Lower leg skin (tissue), 4 donors: ENCODE data around the gene DOK5. TPM values are rescaled to one million over a fixed set of nuclear protein-coding genes. Genes with fewer than 3 reads are reported as not detected.
A peak's percentile ranks its signal among the peaks of the same experiment; 100 is the strongest.

ENCODE experiments used
- DNase-seq, 2 donors: peaks; one replicate each; pipeline ENCODE4 v3.0.0-alpha.2; 2019; ENCODE audit warnings: low spot score in 2 of 2
- H3K4me3 ChIP-seq: fragments of 200-600 bp; sonication (generic); 2 replicates; pipeline ENCODE4 v1.5.1; 2017; ENCODE audit warnings: mild to moderate bottlenecking, low read depth; ENCODE audit not compliant: poor library complexity, severe bottlenecking
- CTCF ChIP-seq, 3 donors: fragments of 450-650 bp; IDR thresholded peaks; one replicate each; pipeline ENCODE4 v1.5.1; 2016; ENCODE audit warnings: antibody characterized with exemption in 3 of 3, mild to moderate bottlenecking in 3 of 3, moderate library complexity in 2 of 3
- POLR2A ChIP-seq, 2 donors: fragments of 450-650 bp; IDR thresholded peaks; one replicate each; pipeline ENCODE4 v1.6.1; 2016 to 2017; ENCODE audit warnings: antibody characterized with exemption in 2 of 2, mild to moderate bottlenecking in 1 of 2, moderate library complexity in 1 of 2
- WGBS, 2 donors: methylation state at CpG; one replicate each; pipeline ENCODE4 v1.1.5; 2018; 5-methylcytosine and 5-hydroxymethylcytosine counted together
- intact Hi-C: fragments of 100-400 bp; cut with DNase I; formaldehyde crosslinking; loops from one replicate; pipeline ENCODE4 v1.15.0; 2023; ENCODE audit warnings: low total_unique reads
- total RNA-seq, 4 donors: library from RNA; depleted of rRNA; stranded (reverse); fragments of >200 nt; gene quantifications; one replicate each; pipeline ENCODE4 v1.1.0, GENCODE V29; 2016

Gene DOK5
- total RNA-seq, 4 donors from 2014 or later = 0.23 to 1.3 (median 1.2) TPM; not detected in 1

GRCh38 chr20:54648421-54649142 lies 173.2 kb downstream of the DOK5 start:
- TF ChIP-seq CTCF (IDR thresholded peaks at IDR 0.05) (no peak), POLR2A (IDR thresholded peaks at IDR 0.05) (no peak)
- intact Hi-C loops = loop anchor here (5.0 to 10.0 kb wide), 2 partner anchors 424 to 551 kb away; no protein-coding TSS in a partner anchor
- no peak overlapping the region for H3K4me3 ChIP-seq
- DNase-seq = no peak
- WGBS, 2 donors = 47 to 55% methylated on average over 9 of the region's 9 CpGs

GRCh38 chr20:54649511-54649962 lies 174.1 kb downstream of the DOK5 start:
- intact Hi-C loops = loop anchor here (5.0 to 10.0 kb wide), 2 partner anchors 425 to 552 kb away; no protein-coding TSS in a partner anchor
- peak; percentile 68 to 93 for DNase-seq
- no peak overlapping the region for H3K4me3 ChIP-seq
- TF ChIP-seq CTCF (IDR thresholded peaks at IDR 0.05) (no peak), POLR2A (IDR thresholded peaks at IDR 0.05) (no peak)
- WGBS, 2 donors = 10 to 12% methylated on average over 8 of the region's 8 CpGs

GRCh38 chr20:54650052-54650719 lies 174.8 kb downstream of the DOK5 start:
- intact Hi-C loops = no loop called here
- TF ChIP-seq CTCF (IDR thresholded peaks at IDR 0.05) (no peak), POLR2A (IDR thresholded peaks at IDR 0.05) (no peak)
- DNase-seq = no peak
- 47 to 51% methylated on average over 4 of the region's 4 CpGs for WGBS, 2 donors
- H3K4me3 ChIP-seq = no peak overlapping the region

- no peak overlapping the region for H3K4me3 ChIP-seq
- intact Hi-C loops = no loop called here
- TF ChIP-seq CTCF (IDR thresholded peaks at IDR 0.05) = no peak
- no peak for TF ChIP-seq POLR2A (IDR thresholded peaks at IDR 0.05)
- 90% methylated on average over 3 of the region's 3 CpGs for WGBS, 2 donors
- DNase-seq = no peak
Observed at GRCh38 chr20:54651252-54651651, 175.9 kb downstream of the DOK5 start.

GRCh38 chr20:54654450-54654849 lies 179.1 kb downstream of the DOK5 start:
- WGBS, 2 donors = 57 to 76% methylated on average over 4 of the region's 4 CpGs
- intact Hi-C loops = no loop called here
- TF ChIP-seq CTCF (IDR thresholded peaks at IDR 0.05) (no peak), POLR2A (IDR thresholded peaks at IDR 0.05) (no peak)
- no peak overlapping the region for H3K4me3 ChIP-seq
- DNase-seq = no peak
